GM19438 (cell line): ENCODE results near the gene RRH.
"Not testable (repeated sequence)": the region's sequence is repeated elsewhere in the genome, so short reads cannot be mapped to it uniquely, and the experiment has no call there.

Experiments
- ATAC-seq: cut with Tn5 transposase; IDR thresholded peaks from one replicate; pipeline ENCODE4 v1.9.1; 2021; ENCODE audit warnings: low read depth; ENCODE audit not compliant: unreplicated experiment

RRH gene

GRCh38 chr4:109827672-109828071 is at the start of gene RRH:
RRH (plus strand) TSS chr4:109827972; CDS start chr4:109828028, 56 bp downstream.
- ATAC-seq: no peak

- not testable (repeated sequence) for ATAC-seq
Measured at GRCh38 chr4:109782092-109782491, 45.7 kb upstream of the RRH start.

GRCh38 chr4:109786846-109787245 is 40.9 kb upstream of the RRH start:
- no peak for ATAC-seq

- ATAC-seq: no peak
Measured at GRCh38 chr4:109787807-109788206, 40.0 kb upstream of the RRH start.

- no peak for ATAC-seq
Measured at GRCh38 chr4:109795059-109795458, 32.7 kb upstream of the RRH start.

GRCh38 chr4:109798866-109799265 is 28.9 kb upstream of the RRH start:
- no peak for ATAC-seq

- no peak for ATAC-seq
Measured at GRCh38 chr4:109801099-109801789, 26.5 kb upstream of the RRH start.

- ATAC-seq: no peak
Measured at GRCh38 chr4:109801895-109802319, 25.9 kb upstream of the RRH start, which contains the start of gene CFI. CFI (minus strand) TSS chr4:109801999; CDS start chr4:109801971, 28 bp downstream.

- no peak for ATAC-seq
Measured at GRCh38 chr4:109803924-109804571, 23.7 kb upstream of the RRH start.

GRCh38 chr4:109809655-109810054 is 18.1 kb upstream of the RRH start:
- no peak for ATAC-seq

- no peak for ATAC-seq
Measured at GRCh38 chr4:109810552-109811387, 17.0 kb upstream of the RRH start.

GRCh38 chr4:109811707-109812106 is 16.1 kb upstream of the RRH start:
- no peak for ATAC-seq

- ATAC-seq: peak; percentile 99
Measured at GRCh38 chr4:109815151-109816081, 12.4 kb upstream of the RRH start, which contains the start of gene GAR1. GAR1 (plus strand) TSS chr4:109815762; CDS start chr4:109816165, 403 bp downstream.

GRCh38 chr4:109816082-109816442 is 11.7 kb upstream of the RRH start:
- ATAC-seq: no peak

- no peak for ATAC-seq
Measured at GRCh38 chr4:109816894-109817293, 10.9 kb upstream of the RRH start.

- ATAC-seq: no peak
Measured at GRCh38 chr4:109818268-109818667, 9.5 kb upstream of the RRH start.

- ATAC-seq: no peak
Measured at GRCh38 chr4:109820563-109820962, 7.2 kb upstream of the RRH start.

- ATAC-seq: no peak
Measured at GRCh38 chr4:109821185-109821584, 6.6 kb upstream of the RRH start.

GRCh38 chr4:109826719-109827118 is 1.1 kb upstream of the RRH start:
- ATAC-seq: no peak

GRCh38 chr4:109833756-109834155 is 6.0 kb downstream of the RRH start:
- no peak for ATAC-seq
